HEK293 (cell line): Measurements from ENCODE around the gene FAM193B.

Experiments used
- CTCF ChIA-PET: fragments of 350-600 bp; formaldehyde crosslinking; extraction: SDS; loops from one replicate; lab custom pipeline; 2021; ENCODE audit warnings: antibody characterized with exemption; lab: Yijun Ruan, JAX
- POLR2A ChIA-PET: fragments of 300-600 bp; formaldehyde crosslinking; extraction: SDS; loops from one replicate; lab custom pipeline; 2020; ENCODE audit warnings: antibody characterized with exemption, inconsistent platforms; lab: Yijun Ruan, JAX
- H3K27ac ChIP-seq: fragments of 200-500 bp; sonication (Bioruptor generic); 2 replicates; pipeline ENCODE4 v1.5.1; 2014; ENCODE audit warnings: low read depth, low read length, control low read depth, inconsistent platforms; ENCODE audit errors: extremely low read depth
- H3K36me3 ChIP-seq, 2 experiments: fragments of 200-500 bp in 1 of 2; sonication (Bioruptor generic) in 1 of 2; 1 replicate in 1 of 2; 2 replicates in 1 of 2; pipeline ENCODE4 v1.5.1; 2014 to 2017; ENCODE audit warnings: inconsistent platforms in 2 of 2, low read length in 2 of 2; ENCODE audit not compliant: control insufficient read depth in 2 of 2, insufficient read depth in 1 of 2
- H3K4me1 ChIP-seq: fragments of 200-500 bp; sonication (Bioruptor generic); 2 replicates; pipeline ENCODE4 v1.5.1; 2014; ENCODE audit warnings: mild to moderate bottlenecking, low read length, inconsistent platforms; ENCODE audit not compliant: control insufficient read depth, insufficient read depth
- H3K4me3 ChIP-seq: 2 replicates; pipeline ENCODE4 v1.5.1; 2011; ENCODE audit warnings: low read depth, mild to moderate bottlenecking, control low read depth, low read length, moderate library complexity
- H3K9me3 ChIP-seq: fragments of 200-500 bp; sonication (Bioruptor generic); 2 replicates; pipeline ENCODE4 v1.5.1; 2014; ENCODE audit warnings: low read depth, low read length, inconsistent platforms; ENCODE audit not compliant: control insufficient read depth, insufficient read depth
- AEBP2 ChIP-seq: fragments of 450-650 bp; formaldehyde crosslinking; IDR thresholded peaks from 2 replicates; pipeline ENCODE4 v1.5.1; 2016; ENCODE audit warnings: missing biosample characterization, missing genetic modification characterization, borderline replicate concordance
- BCL11A ChIP-seq: fragments of 450-650 bp; formaldehyde crosslinking; IDR thresholded peaks from 2 replicates; pipeline ENCODE4 v1.5.1; 2016; ENCODE audit warnings: low read depth, missing biosample characterization, missing genetic modification characterization
- GFI1B ChIP-seq: fragments of 450-650 bp; formaldehyde crosslinking; IDR thresholded peaks from 2 replicates; pipeline ENCODE4 v1.5.1; 2016; ENCODE audit warnings: missing biosample characterization, missing genetic modification characterization
- MYNN ChIP-seq: fragments of 450-650 bp; formaldehyde crosslinking; IDR thresholded peaks from 2 replicates; pipeline ENCODE4 v1.5.1; 2016; ENCODE audit warnings: missing biosample characterization, missing genetic modification characterization, borderline replicate concordance
- OVOL3 ChIP-seq: fragments of 450-650 bp; formaldehyde crosslinking; IDR thresholded peaks from 2 replicates; pipeline ENCODE4 v1.5.1; 2016; ENCODE audit warnings: missing biosample characterization, missing genetic modification characterization
- PRDM1 ChIP-seq: fragments of 450-650 bp; formaldehyde crosslinking; IDR thresholded peaks from 2 replicates; pipeline ENCODE4; 2016; ENCODE audit warnings: missing biosample characterization, missing genetic modification characterization
- PRDM4 ChIP-seq: fragments of 450-650 bp; formaldehyde crosslinking; IDR thresholded peaks from 2 replicates; pipeline ENCODE4 v1.5.1; 2017; ENCODE audit warnings: missing biosample characterization, missing genetic modification characterization
- REPIN1 ChIP-seq: fragments of 450-650 bp; formaldehyde crosslinking; IDR thresholded peaks from 2 replicates; pipeline ENCODE4 v1.5.1; 2017; ENCODE audit warnings: missing biosample characterization, missing genetic modification characterization, low read depth
- SP3 ChIP-seq: fragments of 450-650 bp; formaldehyde crosslinking; IDR thresholded peaks from 2 replicates; pipeline ENCODE4 v1.5.1; 2016; ENCODE audit warnings: missing biosample characterization, missing genetic modification characterization
- ZEB2 ChIP-seq: fragments of 450-650 bp; formaldehyde crosslinking; IDR thresholded peaks from 2 replicates; pipeline ENCODE4 v1.5.1; 2016; ENCODE audit warnings: missing biosample characterization, missing genetic modification characterization
- ZFHX2 ChIP-seq: fragments of 450-650 bp; formaldehyde crosslinking; conservative IDR thresholded peaks from 2 replicates; pipeline ENCODE4 v1.5.1; 2016; ENCODE audit warnings: missing biosample characterization, missing genetic modification characterization
- ZNF138 ChIP-seq: fragments of 450-650 bp; formaldehyde crosslinking; IDR thresholded peaks from 2 replicates; pipeline ENCODE4 v1.5.1; 2016; ENCODE audit warnings: missing biosample characterization, missing genetic modification characterization, borderline replicate concordance
- ZNF23 ChIP-seq: fragments of 450-650 bp; formaldehyde crosslinking; IDR thresholded peaks from 2 replicates; pipeline ENCODE4 v1.5.1; 2016; ENCODE audit warnings: missing biosample characterization, missing genetic modification characterization, borderline replicate concordance
- ZNF311 ChIP-seq: fragments of 450-650 bp; formaldehyde crosslinking; IDR thresholded peaks from 2 replicates; pipeline ENCODE4 v1.5.1; 2017; ENCODE audit warnings: missing biosample characterization, missing genetic modification characterization, borderline replicate concordance
- ZNF335 ChIP-seq: fragments of 450-650 bp; formaldehyde crosslinking; conservative IDR thresholded peaks from 2 replicates; pipeline ENCODE4 v1.5.1; 2016; ENCODE audit warnings: missing biosample characterization, missing genetic modification characterization
- ZNF350 ChIP-seq: fragments of 450-650 bp; formaldehyde crosslinking; IDR thresholded peaks from 2 replicates; pipeline ENCODE4 v1.5.0; 2017; ENCODE audit warnings: missing biosample characterization, mild to moderate bottlenecking, missing genetic modification characterization
- ZNF366 ChIP-seq: fragments of 450-650 bp; formaldehyde crosslinking; conservative IDR thresholded peaks from 2 replicates; pipeline ENCODE4 v1.5.1; 2016; ENCODE audit warnings: missing biosample characterization, missing genetic modification characterization
- ZNF449 ChIP-seq: fragments of 450-650 bp; formaldehyde crosslinking; IDR thresholded peaks from 2 replicates; pipeline ENCODE4 v1.5.1; 2017; ENCODE audit warnings: missing biosample characterization, mild to moderate bottlenecking, missing genetic modification characterization, moderate library complexity
- ZNF521 ChIP-seq: fragments of 450-650 bp; formaldehyde crosslinking; IDR thresholded peaks from 2 replicates; pipeline ENCODE4 v1.5.1; 2017; ENCODE audit warnings: missing biosample characterization, mild to moderate bottlenecking, missing genetic modification characterization
- ZNF549 ChIP-seq: fragments of 450-650 bp; IDR thresholded peaks from 2 replicates; pipeline ENCODE4 v1.5.1; 2018; ENCODE audit warnings: missing biosample characterization, missing genetic modification characterization, mild to moderate bottlenecking, inconsistent platforms, moderate library complexity
- ZNF561 ChIP-seq: fragments of 450-650 bp; IDR thresholded peaks from 2 replicates; pipeline ENCODE4 v1.5.1; 2018; ENCODE audit warnings: missing biosample characterization, missing genetic modification characterization, borderline replicate concordance
- ZNF610 ChIP-seq: fragments of 450-650 bp; formaldehyde crosslinking; IDR thresholded peaks from 2 replicates; pipeline ENCODE4 v1.5.1; 2016; ENCODE audit warnings: missing biosample characterization, missing genetic modification characterization, borderline replicate concordance
- ZNF670 ChIP-seq: fragments of 450-650 bp; formaldehyde crosslinking; IDR thresholded peaks from 2 replicates; pipeline ENCODE4 v1.5.1; 2016; ENCODE audit warnings: missing biosample characterization, missing genetic modification characterization, low read depth
- ZNF792 ChIP-seq: fragments of 450-650 bp; formaldehyde crosslinking; IDR thresholded peaks from 2 replicates; pipeline ENCODE4 v1.5.1; 2016; ENCODE audit warnings: missing biosample characterization, missing genetic modification characterization
- ZSCAN23 ChIP-seq: fragments of 450-650 bp; formaldehyde crosslinking; IDR thresholded peaks from 2 replicates; pipeline ENCODE4 v1.5.1; 2016; ENCODE audit warnings: missing biosample characterization, missing genetic modification characterization
- TF ChIP-seq, protein P1 (sequence below): fragments of 450-650 bp; formaldehyde crosslinking; IDR thresholded peaks from 2 replicates; pipeline ENCODE4 v1.5.1; 2016; ENCODE audit warnings: missing biosample characterization, missing genetic modification characterization

The FAM193B gene

DNA sequence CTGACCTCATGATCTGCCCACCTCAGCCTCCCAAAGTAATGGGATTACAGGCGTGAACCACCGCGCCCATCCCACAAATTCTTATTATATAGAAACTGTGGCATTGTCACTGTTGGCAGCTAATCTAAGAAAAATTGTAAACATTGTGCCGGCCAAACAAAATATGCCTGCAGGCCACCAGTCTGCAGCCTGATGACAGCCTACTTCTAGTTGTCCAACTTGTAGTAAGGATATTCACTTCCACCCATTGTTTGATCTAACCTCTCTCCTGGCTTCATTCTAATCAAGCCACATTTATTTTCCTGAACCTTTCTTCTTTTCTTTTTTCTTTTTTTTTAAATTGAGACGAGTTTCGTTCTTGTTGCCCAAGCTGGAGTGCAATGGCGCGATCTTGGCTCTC lies 24.0 kb upstream of the FAM193B start:
- no peaks in the 10 kb centered on the region for H3K9me3 ChIP-seq
- CTCF ChIA-PET = interaction anchor here (0.6 to 0.8 kb wide), 2 partner anchors 462 to 465 kb away, joined by 3 read pairs; no protein-coding TSS in a partner anchor
- no peak overlapping the region for H3K27ac ChIP-seq
- POLR2A ChIA-PET = no interaction called here
- TF ChIP-seq, protein P1, sequence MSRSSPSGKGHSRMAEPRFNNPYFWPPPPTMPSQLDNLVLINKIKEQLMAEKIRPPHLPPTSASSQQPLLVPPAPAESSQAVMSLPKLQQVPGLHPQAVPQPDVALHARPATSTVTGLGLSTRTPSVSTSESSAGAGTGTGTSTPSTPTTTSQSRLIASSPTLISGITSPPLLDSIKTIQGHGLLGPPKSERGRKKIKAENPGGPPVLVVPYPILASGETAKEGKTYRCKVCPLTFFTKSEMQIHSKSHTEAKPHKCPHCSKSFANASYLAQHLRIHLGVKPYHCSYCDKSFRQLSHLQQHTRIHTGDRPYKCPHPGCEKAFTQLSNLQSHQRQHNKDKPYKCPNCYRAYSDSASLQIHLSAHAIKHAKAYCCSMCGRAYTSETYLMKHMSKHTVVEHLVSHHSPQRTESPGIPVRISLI (tag by site-specific recombination) = no peak
- TF ChIP-seq ZEB2 (tag by site-specific recombination) = no peak
- TF ChIP-seq SP3 (tag by site-specific recombination) = no peak
- no peak for TF ChIP-seq ZNF311 (tag by site-specific recombination)
- TF ChIP-seq ZNF549 (tag by site-specific recombination) = no peak
- no peak for TF ChIP-seq ZNF138 (tag by site-specific recombination)
- no peak for TF ChIP-seq ZNF350
- TF ChIP-seq PRDM4 (tag by site-specific recombination) = no peak
- no peak for TF ChIP-seq ZNF366 (tag by site-specific recombination)
- TF ChIP-seq REPIN1 (tag by site-specific recombination) = no peak
- TF ChIP-seq ZNF610 (tag by site-specific recombination) = no peak
- no peak for TF ChIP-seq OVOL3
- TF ChIP-seq ZNF521 (tag by site-specific recombination) = no peak
- TF ChIP-seq MYNN (tag by site-specific recombination) = no peak
- TF ChIP-seq ZNF23 (tag by site-specific recombination) = no peak
- TF ChIP-seq AEBP2 (tag by site-specific recombination) = no peak
- TF ChIP-seq, all 188 proteins: peak for 0
- H3K4me3 ChIP-seq = no peak overlapping the region
- H3K36me3 ChIP-seq = no peaks in the 10 kb centered on the region
- H3K4me1 ChIP-seq = no peaks in the 10 kb centered on the region

DNA sequence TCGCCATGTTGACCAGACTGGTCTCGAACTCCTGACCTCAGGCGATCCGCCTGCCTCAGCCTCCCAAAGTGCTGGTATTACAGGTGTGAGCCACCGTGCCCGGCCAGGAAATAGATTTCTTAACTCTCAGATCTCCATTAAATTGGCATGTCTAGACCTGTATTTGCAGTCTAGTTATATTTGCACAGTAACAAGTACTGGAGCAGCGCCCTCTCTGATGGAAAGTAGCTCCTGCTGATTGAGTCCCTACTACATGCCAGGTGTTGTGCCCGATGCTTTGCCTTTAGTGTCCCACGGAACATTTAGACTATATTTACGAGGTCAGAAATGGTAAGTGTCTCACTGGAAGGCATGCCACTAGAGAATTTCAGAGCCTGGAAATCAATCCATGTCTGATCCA lies 21.8 kb upstream of the FAM193B start:
- Histone ChIP-seq H3K9me3 (no peaks in the 10 kb centered on the region), H3K4me3 (no peak overlapping the region), H3K27ac (no peak overlapping the region), H3K4me1 (no peaks in the 10 kb centered on the region)
- POLR2A ChIA-PET = no interaction called here
- TF ChIP-seq BCL11A = no peak
- TF ChIP-seq ZNF561 (tag by site-specific recombination) = no peak
- no peak for TF ChIP-seq ZNF792 (tag by site-specific recombination)
- no peak for TF ChIP-seq ZNF335 (tag by site-specific recombination)
- no peak for TF ChIP-seq MYNN (tag by site-specific recombination)
- no peak for TF ChIP-seq PRDM1 (tag by site-specific recombination)
- no peak for TF ChIP-seq GFI1B
- no peak for TF ChIP-seq ZSCAN23 (tag by site-specific recombination)
- TF ChIP-seq ZNF670 (tag by site-specific recombination) = no peak
- TF ChIP-seq ZFHX2 (tag by site-specific recombination) = no peak
- no peak for TF ChIP-seq ZNF449
- TF ChIP-seq, all 188 proteins: peak for 0
- H3K36me3 ChIP-seq = no peaks in the 10 kb centered on the region
- CTCF ChIA-PET = interaction anchor here (0.6 to 1.8 kb wide), 6 partner anchors 12 to 1189 kb away, joined by 3 to 7 read pairs (median 3); no protein-coding TSS in a partner anchor
